Natural killer cell (primary cell): ENCODE measurements around the gene RBP3. TPM values are rescaled to one million over a fixed set of nuclear protein-coding genes. Genes with fewer than 3 reads are reported as not detected.

Experiments
- ATAC-seq, 3 donors: fragments of 150-1000 bp in 2 of 3; fragments of 200-7000 bp in 1 of 3; cut with Tn5 transposase; 1 replicate in 1 of 3; 2 replicates in 2 of 3; pipeline ENCODE4 v1.10.0; 2021; ENCODE audit warnings: mild to moderate bottlenecking in 2 of 3, moderate library complexity in 2 of 3
- DNase-seq, 2 donors: peaks; one replicate each; pipeline versions ENCODE4 v3.0.0 to v3.0.0-alpha.2; 2013 to 2021; ENCODE audit warnings: mixed read lengths in 1 of 2
- H3K27ac ChIP-seq: one replicate; pipeline ENCODE4 v1.5.1; 2013; ENCODE audit warnings: mild to moderate bottlenecking, low read length
- H3K27me3 ChIP-seq: one replicate; pipeline ENCODE4 v1.6.1; 2013; ENCODE audit warnings: low read length; ENCODE audit not compliant: control insufficient read depth, insufficient read depth
- H3K36me3 ChIP-seq: one replicate; pipeline ENCODE4 v1.6.1; 2013; ENCODE audit warnings: low read length; ENCODE audit not compliant: control insufficient read depth, insufficient read depth
- H3K4me1 ChIP-seq: one replicate; pipeline ENCODE4 v1.6.1; 2013; ENCODE audit warnings: low read length; ENCODE audit not compliant: control insufficient read depth, insufficient read depth
- H3K4me3 ChIP-seq: one replicate; pipeline ENCODE4 v1.5.1; 2013; ENCODE audit warnings: low read length
- H3K9me3 ChIP-seq: one replicate; pipeline ENCODE4 v1.6.1; 2013; ENCODE audit warnings: low read length; ENCODE audit not compliant: control insufficient read depth, insufficient read depth
- H3K27ac Mint-ChIP-seq, 2 donors: one replicate each; pipeline ENCODE4 v1.8.0; 2022; ENCODE audit warnings: mild to moderate bottlenecking in 2 of 2, mixed read lengths in 2 of 2, moderate library complexity in 1 of 2
- H3K27me3 Mint-ChIP-seq, 2 donors: one replicate each; pipeline ENCODE4 v1.8.0; 2022; ENCODE audit warnings: low read depth in 2 of 2, mixed read lengths in 2 of 2
- H3K36me3 Mint-ChIP-seq: one replicate; pipeline ENCODE4 v1.8.0; 2022; ENCODE audit warnings: mixed read lengths
- H3K4me1 Mint-ChIP-seq, 2 donors: one replicate each; pipeline ENCODE4 v1.8.0; 2022; ENCODE audit warnings: mixed read lengths in 2 of 2
- H3K4me3 Mint-ChIP-seq: one replicate; pipeline ENCODE4 v1.8.0; 2022; ENCODE audit warnings: mild to moderate bottlenecking, moderate library complexity, mixed read lengths
- H3K9me3 Mint-ChIP-seq, 2 donors: one replicate each; pipeline ENCODE4 v1.8.0; 2022; ENCODE audit warnings: mixed read lengths in 2 of 2
- whole genome bisulfite sequencing: methylation state at CpG from one replicate; pipeline ENCODE4 v1.1.7; 2013; ENCODE audit warnings: missing lambda C conversion rate; ENCODE audit not compliant: insufficient coverage; 5-methylcytosine and 5-hydroxymethylcytosine counted together
- intact Hi-C: fragments of 100-400 bp; cut with micrococcal nuclease; formaldehyde crosslinking; loops from one replicate; pipeline ENCODE4 v1.14.2; 2022
- total RNA-seq, 4 donors: library from RNA; stranded (reverse); fragments of 120-200 nt in 1 of 4; gene quantifications; one replicate each; pipeline versions ENCODE4 v1.2.3 to v1.2.4, GENCODE V29; 2013 to 2022
- TF ChIP-seq, protein P1 (sequence below): fragments of 200-600 bp; IDR thresholded peaks from one replicate; pipeline ENCODE4 v1.8.0; 2022; ENCODE audit warnings: antibody characterized with exemption

Gene RBP3
- total RNA-seq, 3 donors from 2014 or later (not counting 1 experiment from before 2014, with no cell fraction given) = not detected

DNA sequence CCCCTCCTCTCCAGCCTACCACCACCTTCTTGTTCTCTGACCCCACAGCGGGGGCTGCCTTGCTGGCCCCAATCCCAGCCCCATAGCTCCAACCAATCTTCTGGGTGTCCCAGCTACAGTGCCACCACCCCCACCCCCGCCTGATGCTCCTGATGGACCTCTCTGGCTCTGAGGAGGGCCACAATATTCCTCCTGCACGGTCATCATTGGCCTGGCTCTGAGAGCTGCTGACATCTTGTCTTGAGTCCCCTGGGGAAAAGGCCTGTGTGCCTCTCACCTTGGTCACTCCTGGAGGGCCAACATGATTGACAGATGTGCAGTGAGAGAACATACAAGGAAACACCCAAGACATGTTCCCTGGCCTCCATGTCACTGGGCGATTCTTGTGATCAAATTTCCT, 18.3 kb upstream of the RBP3 start:
- H3K4me1 Mint-ChIP-seq = peaks cover 0 to 12% of the 10 kb centered on the region in 2 donors
- intact Hi-C loops = no loop called here
- DNase-seq = no peak
- Histone ChIP-seq H3K27me3 (no peaks in the 10 kb centered on the region), H3K9me3 (no peaks in the 10 kb centered on the region), H3K4me1 (no peaks in the 10 kb centered on the region), H3K4me3 (no peak overlapping the region), H3K36me3 (no peaks in the 10 kb centered on the region), H3K27ac (no peak overlapping the region)
- no peak for ATAC-seq
- no peak overlapping the region for H3K4me3 Mint-ChIP-seq
- peaks cover 0 to 4% of the 10 kb centered on the region in 2 donors for H3K27me3 Mint-ChIP-seq
- 89% methylated on average over 4 of the region's 4 CpGs for WGBS
- H3K27ac Mint-ChIP-seq = no peak overlapping the region
- H3K9me3 Mint-ChIP-seq = peaks cover 0 to 2% of the 10 kb centered on the region in 2 donors
- no peaks in the 10 kb centered on the region for H3K36me3 Mint-ChIP-seq
- TF ChIP-seq, protein P1, sequence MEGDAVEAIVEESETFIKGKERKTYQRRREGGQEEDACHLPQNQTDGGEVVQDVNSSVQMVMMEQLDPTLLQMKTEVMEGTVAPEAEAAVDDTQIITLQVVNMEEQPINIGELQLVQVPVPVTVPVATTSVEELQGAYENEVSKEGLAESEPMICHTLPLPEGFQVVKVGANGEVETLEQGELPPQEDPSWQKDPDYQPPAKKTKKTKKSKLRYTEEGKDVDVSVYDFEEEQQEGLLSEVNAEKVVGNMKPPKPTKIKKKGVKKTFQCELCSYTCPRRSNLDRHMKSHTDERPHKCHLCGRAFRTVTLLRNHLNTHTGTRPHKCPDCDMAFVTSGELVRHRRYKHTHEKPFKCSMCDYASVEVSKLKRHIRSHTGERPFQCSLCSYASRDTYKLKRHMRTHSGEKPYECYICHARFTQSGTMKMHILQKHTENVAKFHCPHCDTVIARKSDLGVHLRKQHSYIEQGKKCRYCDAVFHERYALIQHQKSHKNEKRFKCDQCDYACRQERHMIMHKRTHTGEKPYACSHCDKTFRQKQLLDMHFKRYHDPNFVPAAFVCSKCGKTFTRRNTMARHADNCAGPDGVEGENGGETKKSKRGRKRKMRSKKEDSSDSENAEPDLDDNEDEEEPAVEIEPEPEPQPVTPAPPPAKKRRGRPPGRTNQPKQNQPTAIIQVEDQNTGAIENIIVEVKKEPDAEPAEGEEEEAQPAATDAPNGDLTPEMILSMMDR = no peak

DNA sequence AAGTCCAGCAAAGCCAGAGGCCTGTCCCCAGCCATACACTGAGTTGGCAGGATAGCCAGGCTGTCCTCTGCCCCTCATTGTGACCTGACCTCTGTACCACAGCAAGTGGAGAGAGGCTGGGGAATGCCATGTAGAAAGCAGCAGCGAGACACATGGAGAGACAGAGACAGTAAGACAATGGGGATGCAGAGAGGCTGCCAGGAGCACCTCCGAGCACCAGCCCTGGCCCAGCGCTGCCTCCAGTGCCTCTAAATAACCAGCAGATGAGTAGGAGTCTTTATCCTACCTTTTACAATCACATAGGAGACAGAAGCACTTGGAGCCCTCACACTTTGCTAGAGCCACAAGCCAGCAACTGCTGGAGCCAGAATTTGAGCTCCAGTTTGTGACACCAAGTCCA, 17.8 kb upstream of the RBP3 start:
- Histone ChIP-seq H3K36me3 (no peaks in the 10 kb centered on the region), H3K27ac (no peak overlapping the region), H3K4me1 (no peaks in the 10 kb centered on the region), H3K9me3 (no peaks in the 10 kb centered on the region), H3K27me3 (no peaks in the 10 kb centered on the region), H3K4me3 (no peak overlapping the region)
- H3K36me3 Mint-ChIP-seq = no peaks in the 10 kb centered on the region
- H3K27me3 Mint-ChIP-seq = peaks cover 0 to 6% of the 10 kb centered on the region in 2 donors
- TF ChIP-seq, protein P1 = no peak
- peaks cover 0 to 12% of the 10 kb centered on the region in 2 donors for H3K4me1 Mint-ChIP-seq
- no peak overlapping the region for H3K27ac Mint-ChIP-seq
- DNase-seq (no peak), ATAC-seq (no peak)
- WGBS = 92% methylated on average over 3 of the region's 3 CpGs
- no peak overlapping the region for H3K4me3 Mint-ChIP-seq
- H3K9me3 Mint-ChIP-seq = peaks cover 0 to 2% of the 10 kb centered on the region in 2 donors
- intact Hi-C loops = no loop called here

DNA sequence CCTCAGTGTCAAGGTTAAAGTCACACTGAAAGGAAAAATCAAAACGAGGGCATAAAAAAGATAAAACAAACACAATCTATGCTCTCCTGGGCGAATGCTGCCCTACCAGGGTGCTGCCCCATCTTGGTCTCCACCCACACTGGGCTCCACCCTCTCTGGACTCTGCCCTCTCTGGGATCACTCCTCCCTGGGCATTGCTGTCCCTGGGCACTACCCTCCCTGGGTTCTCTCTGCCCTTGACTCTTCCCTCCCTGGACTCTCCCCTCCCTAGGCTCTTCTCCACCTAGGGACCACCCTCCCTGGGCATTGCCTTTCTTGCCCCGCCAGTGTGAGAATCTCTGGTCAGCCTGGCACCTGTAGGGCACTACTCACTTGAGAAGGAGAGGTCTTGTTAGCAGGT, 17.4 kb upstream of the RBP3 start:
- Histone ChIP-seq H3K4me1 (no peaks in the 10 kb centered on the region), H3K9me3 (no peaks in the 10 kb centered on the region), H3K36me3 (no peaks in the 10 kb centered on the region), H3K27me3 (no peaks in the 10 kb centered on the region), H3K27ac (no peak overlapping the region), H3K4me3 (no peak overlapping the region)
- DNase-seq (no peak), ATAC-seq (no peak)
- Mint-ChIP-seq H3K27me3 (peaks cover 0 to 6% of the 10 kb centered on the region in 2 donors), H3K4me1 (peaks cover 0 to 12% of the 10 kb centered on the region in 2 donors), H3K9me3 (peaks cover 0 to 2% of the 10 kb centered on the region in 2 donors), H3K36me3 (no peaks in the 10 kb centered on the region), H3K27ac (no peak overlapping the region), H3K4me3 (no peak overlapping the region)
- WGBS = 68% methylated on average over 3 of the region's 3 CpGs
- intact Hi-C loops = no loop called here
- TF ChIP-seq, protein P1 = no peak

DNA sequence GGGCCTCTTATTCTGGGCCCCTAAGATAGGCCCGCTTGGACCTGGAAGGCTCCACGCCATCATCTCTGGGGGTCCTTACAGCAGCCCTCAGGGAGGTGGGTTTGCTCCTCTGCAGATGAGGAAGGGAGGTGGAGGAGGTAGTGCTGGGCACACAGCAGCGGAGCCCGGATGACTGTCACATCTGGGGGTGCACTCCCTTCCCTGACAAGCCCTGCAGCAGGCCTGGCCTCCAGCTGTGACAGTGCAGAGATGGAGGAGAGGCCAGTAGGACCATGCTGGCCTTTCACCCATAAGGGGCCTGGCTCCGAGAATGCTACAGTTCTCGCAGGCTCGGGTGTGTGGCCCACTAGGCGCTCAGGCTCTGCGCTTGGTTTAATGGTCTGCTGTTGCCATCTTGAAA, 16.7 kb upstream of the RBP3 start:
- ATAC-seq (no peak), DNase-seq (no peak)
- H3K27me3 Mint-ChIP-seq = peaks cover 0 to 6% of the 10 kb centered on the region in 2 donors
- Histone ChIP-seq H3K27ac (no peak overlapping the region), H3K36me3 (no peaks in the 10 kb centered on the region), H3K9me3 (no peaks in the 10 kb centered on the region), H3K4me3 (no peak overlapping the region), H3K27me3 (no peaks in the 10 kb centered on the region), H3K4me1 (no peaks in the 10 kb centered on the region)
- peaks cover 0 to 2% of the 10 kb centered on the region in 2 donors for H3K9me3 Mint-ChIP-seq
- H3K4me3 Mint-ChIP-seq = no peak overlapping the region
- 95% methylated on average over 9 of the region's 9 CpGs for WGBS
- no peaks in the 10 kb centered on the region for H3K36me3 Mint-ChIP-seq
- TF ChIP-seq, protein P1 = no peak
- no peak overlapping the region for H3K27ac Mint-ChIP-seq
- intact Hi-C loops = no loop called here
- peaks cover 0 to 12% of the 10 kb centered on the region in 2 donors for H3K4me1 Mint-ChIP-seq
